Liver (tissue), 9 donors: ENCODE results near the gene AS3MT. TPM values are rescaled to one million over a fixed set of nuclear protein-coding genes. Genes with fewer than 3 reads are reported as not detected.

Experiments
- DNase-seq: peaks from one replicate; pipeline ENCODE4 v3.0.0-alpha.2; 2017; ENCODE audit warnings: low spot score
- H3K27ac ChIP-seq, 2 donors: one replicate each; pipeline ENCODE4 v1.7.0; 2013; ENCODE audit warnings: inconsistent platforms in 2 of 2, low read length in 2 of 2, control low read depth in 1 of 2, low read depth in 1 of 2, mild to moderate bottlenecking in 1 of 2
- H3K27me3 ChIP-seq, 4 donors: one replicate each; pipeline versions ENCODE4 v1.6.1 to v1.7.0; 2013; ENCODE audit warnings: low read length in 3 of 4, inconsistent platforms in 1 of 4, mild to moderate bottlenecking in 1 of 4, moderate library complexity in 1 of 4; ENCODE audit not compliant: control insufficient read depth in 4 of 4, insufficient read depth in 4 of 4
- H3K36me3 ChIP-seq, 4 donors: one replicate each; pipeline versions ENCODE4 v1.6.1 to v1.7.0; 2013; ENCODE audit warnings: low read length in 3 of 4, mild to moderate bottlenecking in 3 of 4, low read depth in 1 of 4, moderate library complexity in 1 of 4; ENCODE audit not compliant: control insufficient read depth in 4 of 4, insufficient read depth in 3 of 4
- H3K4me1 ChIP-seq, 4 donors: one replicate each; pipeline versions ENCODE4 v1.6.1 to v1.7.0; 2013; ENCODE audit warnings: low read length in 3 of 4, mild to moderate bottlenecking in 3 of 4, moderate library complexity in 1 of 4; ENCODE audit not compliant: control insufficient read depth in 4 of 4, insufficient read depth in 4 of 4
- H3K4me3 ChIP-seq, 3 donors: one replicate each; pipeline versions ENCODE4 v1.6.1 to v1.7.0; 2013; ENCODE audit warnings: low read length in 3 of 3, control low read depth in 1 of 3, low read depth in 1 of 3, mild to moderate bottlenecking in 1 of 3
- H3K9ac ChIP-seq, 2 donors: one replicate each; pipeline ENCODE4 v1.7.0; 2013; ENCODE audit warnings: low read length in 2 of 2, mild to moderate bottlenecking in 2 of 2, moderate library complexity in 2 of 2, control low read depth in 1 of 2, low read depth in 1 of 2
- H3K9me3 ChIP-seq, 4 donors: one replicate each; pipeline versions ENCODE4 v1.6.1 to v1.7.0; 2013; ENCODE audit warnings: low read length in 3 of 4; ENCODE audit not compliant: control insufficient read depth in 4 of 4
- EGR1 ChIP-seq, 2 donors: IDR thresholded peaks; 2 replicates each; pipeline ENCODE4 v1.6.1; 2016 to 2018; ENCODE audit warnings: antibody characterized with exemption in 2 of 2, low read depth in 2 of 2
- HNF4A ChIP-seq, 2 donors: conservative IDR thresholded peaks; 2 replicates each; pipeline ENCODE4 v1.6.1; 2016; ENCODE audit warnings: antibody characterized with exemption in 2 of 2, mild to moderate bottlenecking in 2 of 2
- HNF4G ChIP-seq: IDR thresholded peaks from 2 replicates; pipeline ENCODE4 v1.6.1; 2016; ENCODE audit warnings: antibody characterized with exemption
- JUND ChIP-seq, 2 donors: IDR thresholded peaks; 2 replicates each; pipeline ENCODE4 v1.6.1; 2016; ENCODE audit warnings: antibody characterized with exemption in 2 of 2
- NR2F2 ChIP-seq: IDR thresholded peaks from 2 replicates; pipeline ENCODE4 v1.6.1; 2016; ENCODE audit warnings: antibody characterized with exemption
- RXRA ChIP-seq, 2 donors: IDR thresholded peaks; 2 replicates each; pipeline ENCODE4 v1.6.1; 2017 to 2018; ENCODE audit warnings: antibody characterized with exemption in 2 of 2, mild to moderate bottlenecking in 1 of 2
- SP1 ChIP-seq: IDR thresholded peaks from 2 replicates; pipeline ENCODE4 v1.6.1; 2018; ENCODE audit warnings: antibody characterized with exemption, mild to moderate bottlenecking
- WGBS: extraction: QIAGEN DNeasy Blood & Tissue Kit; methylation state at CpG from one replicate; pipeline ENCODE4 v1.1.7; 2013; 5-methylcytosine and 5-hydroxymethylcytosine counted together
- polyA plus RNA-seq, 2 donors: library from polyadenylated mRNA; stranded (reverse) in 1 of 2; unstranded in 1 of 2; fragments of 200-250 nt in 1 of 2; fragments of >200 nt in 1 of 2; fragmentation: Nextera tagmentation in 1 of 2; extraction: Ambion mirVana in 1 of 2; gene quantifications; one replicate each; pipeline versions ENCODE4 v1.2.1 to v1.2.3, GENCODE V29; 2013 to 2015
- total RNA-seq, 2 donors: library from RNA; depleted of rRNA; stranded (reverse); fragments of >200 nt; gene quantifications; one replicate each; pipeline ENCODE4 v1.2.3, GENCODE V29; 2014
- TF ChIP-seq, protein P1 (sequence below): fragments of 150-350 bp; IDR thresholded peaks from 2 replicates; pipeline ENCODE4 v1.5.1; 2017; ENCODE audit warnings: improper control_type of control experiment, low read depth, low read length; ENCODE audit not compliant: missing input control
- TF ChIP-seq, protein P2 (sequence below): IDR thresholded peaks from 2 replicates; pipeline ENCODE4 v1.6.1; 2016; ENCODE audit warnings: antibody characterized with exemption, mild to moderate bottlenecking
- TF ChIP-seq, protein P3 (sequence below): IDR thresholded peaks from 2 replicates; pipeline ENCODE4 v1.6.1; 2016; ENCODE audit warnings: antibody characterized with exemption
- TF ChIP-seq, protein P4 (sequence below): IDR thresholded peaks from 2 replicates; pipeline ENCODE4 v1.6.1; 2016; ENCODE audit warnings: antibody characterized with exemption
- donor health status: healthy.
- donor health status: healthy.
- donor health status: healthy.
- donor health status: healthy.
- donor health status: healthy.

The AS3MT gene
- total and polyA plus RNA-seq, 4 donors: 13.4 to 38.1 (median 16.2) TPM

DNA sequence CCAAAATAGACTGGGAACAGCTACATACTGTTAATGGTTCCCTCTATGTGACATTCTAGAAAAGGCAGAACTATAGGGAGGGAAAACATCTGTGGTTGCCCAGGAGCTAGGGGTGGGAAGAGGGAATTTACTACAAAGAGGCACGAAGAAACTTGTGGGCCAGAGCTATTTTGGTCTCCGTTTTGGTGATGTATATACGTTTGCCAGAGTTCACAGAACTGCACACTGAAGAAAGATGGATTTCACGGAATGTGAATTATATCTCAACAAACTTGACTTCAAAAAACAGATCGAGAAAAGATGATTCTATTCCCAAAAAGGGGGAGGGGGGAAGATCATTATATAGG lies 386 bp upstream of the AS3MT start (continued):
- TF ChIP-seq, protein P1, sequence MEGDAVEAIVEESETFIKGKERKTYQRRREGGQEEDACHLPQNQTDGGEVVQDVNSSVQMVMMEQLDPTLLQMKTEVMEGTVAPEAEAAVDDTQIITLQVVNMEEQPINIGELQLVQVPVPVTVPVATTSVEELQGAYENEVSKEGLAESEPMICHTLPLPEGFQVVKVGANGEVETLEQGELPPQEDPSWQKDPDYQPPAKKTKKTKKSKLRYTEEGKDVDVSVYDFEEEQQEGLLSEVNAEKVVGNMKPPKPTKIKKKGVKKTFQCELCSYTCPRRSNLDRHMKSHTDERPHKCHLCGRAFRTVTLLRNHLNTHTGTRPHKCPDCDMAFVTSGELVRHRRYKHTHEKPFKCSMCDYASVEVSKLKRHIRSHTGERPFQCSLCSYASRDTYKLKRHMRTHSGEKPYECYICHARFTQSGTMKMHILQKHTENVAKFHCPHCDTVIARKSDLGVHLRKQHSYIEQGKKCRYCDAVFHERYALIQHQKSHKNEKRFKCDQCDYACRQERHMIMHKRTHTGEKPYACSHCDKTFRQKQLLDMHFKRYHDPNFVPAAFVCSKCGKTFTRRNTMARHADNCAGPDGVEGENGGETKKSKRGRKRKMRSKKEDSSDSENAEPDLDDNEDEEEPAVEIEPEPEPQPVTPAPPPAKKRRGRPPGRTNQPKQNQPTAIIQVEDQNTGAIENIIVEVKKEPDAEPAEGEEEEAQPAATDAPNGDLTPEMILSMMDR: no peak
- TF ChIP-seq HNF4G: no peak

DNA sequence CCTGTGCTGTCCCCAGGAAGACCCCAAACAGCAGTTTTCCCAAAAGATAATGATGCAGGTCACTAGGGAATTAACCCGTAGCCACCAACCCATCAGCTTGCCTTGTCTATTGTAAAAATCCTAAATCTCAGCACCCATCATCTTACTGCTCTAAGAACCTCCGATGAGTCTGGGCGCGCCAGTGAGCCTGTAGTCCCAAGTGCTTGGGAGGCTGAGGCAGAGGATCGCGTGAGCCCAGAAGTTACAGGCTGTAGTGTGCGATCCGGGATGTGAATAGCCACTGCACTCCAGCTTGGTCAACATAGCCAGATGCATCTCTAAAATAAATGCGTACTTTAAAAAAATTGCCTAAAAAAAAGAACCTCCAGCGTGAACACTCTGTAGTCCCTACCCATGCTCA lies 951 bp downstream of the AS3MT start:
- H3K9ac ChIP-seq: peak overlapping the region in 1 of 2 donors; percentile 74
- 67% methylated on average over 10 of the region's 10 CpGs for WGBS
- no peak overlapping the region for H3K27ac ChIP-seq
- H3K27me3 ChIP-seq: no peaks in the 10 kb centered on the region
- H3K9me3 ChIP-seq: no peaks in the 10 kb centered on the region
- DNase-seq: no peak
- TF ChIP-seq, protein P2, sequence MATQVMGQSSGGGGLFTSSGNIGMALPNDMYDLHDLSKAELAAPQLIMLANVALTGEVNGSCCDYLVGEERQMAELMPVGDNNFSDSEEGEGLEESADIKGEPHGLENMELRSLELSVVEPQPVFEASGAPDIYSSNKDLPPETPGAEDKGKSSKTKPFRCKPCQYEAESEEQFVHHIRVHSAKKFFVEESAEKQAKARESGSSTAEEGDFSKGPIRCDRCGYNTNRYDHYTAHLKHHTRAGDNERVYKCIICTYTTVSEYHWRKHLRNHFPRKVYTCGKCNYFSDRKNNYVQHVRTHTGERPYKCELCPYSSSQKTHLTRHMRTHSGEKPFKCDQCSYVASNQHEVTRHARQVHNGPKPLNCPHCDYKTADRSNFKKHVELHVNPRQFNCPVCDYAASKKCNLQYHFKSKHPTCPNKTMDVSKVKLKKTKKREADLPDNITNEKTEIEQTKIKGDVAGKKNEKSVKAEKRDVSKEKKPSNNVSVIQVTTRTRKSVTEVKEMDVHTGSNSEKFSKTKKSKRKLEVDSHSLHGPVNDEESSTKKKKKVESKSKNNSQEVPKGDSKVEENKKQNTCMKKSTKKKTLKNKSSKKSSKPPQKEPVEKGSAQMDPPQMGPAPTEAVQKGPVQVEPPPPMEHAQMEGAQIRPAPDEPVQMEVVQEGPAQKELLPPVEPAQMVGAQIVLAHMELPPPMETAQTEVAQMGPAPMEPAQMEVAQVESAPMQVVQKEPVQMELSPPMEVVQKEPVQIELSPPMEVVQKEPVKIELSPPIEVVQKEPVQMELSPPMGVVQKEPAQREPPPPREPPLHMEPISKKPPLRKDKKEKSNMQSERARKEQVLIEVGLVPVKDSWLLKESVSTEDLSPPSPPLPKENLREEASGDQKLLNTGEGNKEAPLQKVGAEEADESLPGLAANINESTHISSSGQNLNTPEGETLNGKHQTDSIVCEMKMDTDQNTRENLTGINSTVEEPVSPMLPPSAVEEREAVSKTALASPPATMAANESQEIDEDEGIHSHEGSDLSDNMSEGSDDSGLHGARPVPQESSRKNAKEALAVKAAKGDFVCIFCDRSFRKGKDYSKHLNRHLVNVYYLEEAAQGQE: no peak
- TF ChIP-seq HNF4A (conservative IDR thresholded peaks at IDR 0.05) (no peak), NR2F2 (no peak), EGR1 (IDR thresholded peaks at IDR 0.05; ENCODE audit: low read depth in 2 of 2) (no peak), RXRA (IDR thresholded peaks at IDR 0.05) (no peak)
- TF ChIP-seq, protein P3, sequence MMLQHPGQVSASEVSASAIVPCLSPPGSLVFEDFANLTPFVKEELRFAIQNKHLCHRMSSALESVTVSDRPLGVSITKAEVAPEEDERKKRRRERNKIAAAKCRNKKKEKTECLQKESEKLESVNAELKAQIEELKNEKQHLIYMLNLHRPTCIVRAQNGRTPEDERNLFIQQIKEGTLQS: no peak
- TF ChIP-seq, protein P4, sequence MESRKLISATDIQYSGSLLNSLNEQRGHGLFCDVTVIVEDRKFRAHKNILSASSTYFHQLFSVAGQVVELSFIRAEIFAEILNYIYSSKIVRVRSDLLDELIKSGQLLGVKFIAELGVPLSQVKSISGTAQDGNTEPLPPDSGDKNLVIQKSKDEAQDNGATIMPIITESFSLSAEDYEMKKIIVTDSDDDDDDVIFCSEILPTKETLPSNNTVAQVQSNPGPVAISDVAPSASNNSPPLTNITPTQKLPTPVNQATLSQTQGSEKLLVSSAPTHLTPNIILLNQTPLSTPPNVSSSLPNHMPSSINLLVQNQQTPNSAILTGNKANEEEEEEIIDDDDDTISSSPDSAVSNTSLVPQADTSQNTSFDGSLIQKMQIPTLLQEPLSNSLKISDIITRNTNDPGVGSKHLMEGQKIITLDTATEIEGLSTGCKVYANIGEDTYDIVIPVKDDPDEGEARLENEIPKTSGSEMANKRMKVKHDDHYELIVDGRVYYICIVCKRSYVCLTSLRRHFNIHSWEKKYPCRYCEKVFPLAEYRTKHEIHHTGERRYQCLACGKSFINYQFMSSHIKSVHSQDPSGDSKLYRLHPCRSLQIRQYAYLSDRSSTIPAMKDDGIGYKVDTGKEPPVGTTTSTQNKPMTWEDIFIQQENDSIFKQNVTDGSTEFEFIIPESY: no peak
- peak overlapping the region in 2 of 3 donors; percentile 74 to 86 for H3K4me3 ChIP-seq
- peaks cover 1 to 21% (median 7%) of the 10 kb centered on the region in 4 donors for H3K4me1 ChIP-seq
- no peaks in the 10 kb centered on the region for H3K36me3 ChIP-seq

DNA sequence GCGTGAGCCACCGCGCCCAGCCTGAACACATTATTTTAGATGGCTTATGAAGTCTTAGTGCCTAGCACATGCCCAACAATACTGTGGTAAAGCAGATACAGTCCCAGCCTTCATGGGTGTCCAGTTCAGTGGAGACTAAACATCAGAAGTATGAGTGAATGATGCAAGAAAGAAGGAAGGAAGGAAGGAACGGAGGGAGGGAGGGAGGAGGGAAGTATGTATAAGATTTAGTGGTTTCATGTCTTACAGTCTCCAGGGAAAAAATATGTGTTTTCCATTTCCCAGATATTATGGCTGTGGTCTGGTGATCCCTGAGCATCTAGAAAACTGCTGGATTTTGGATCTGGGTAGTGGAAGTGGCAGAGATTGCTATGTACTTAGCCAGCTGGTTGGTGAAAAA lies 2.9 kb downstream of the AS3MT start:
- peaks cover 3 to 31% (median 16%) of the 10 kb centered on the region in 4 donors for H3K4me1 ChIP-seq
- H3K9me3 ChIP-seq: no peaks in the 10 kb centered on the region
- no peak overlapping the region for H3K27ac ChIP-seq
- DNase-seq: no peak
- TF ChIP-seq JUND (IDR thresholded peaks at IDR 0.05) (no peak), RXRA (IDR thresholded peaks at IDR 0.05) (no peak), SP1 (no peak)
- 91% methylated on average over 4 of the region's 4 CpGs for WGBS
- H3K9ac ChIP-seq: no peak overlapping the region
- no peak overlapping the region for H3K4me3 ChIP-seq
- no peaks in the 10 kb centered on the region for H3K36me3 ChIP-seq
- no peaks in the 10 kb centered on the region for H3K27me3 ChIP-seq
